ENCODE results near the gene GSTT2.
"Not testable (repeated sequence)": the region's sequence is repeated elsewhere in the genome, so short reads cannot be mapped to it uniquely, and the experiment has no call there.

DNA sequence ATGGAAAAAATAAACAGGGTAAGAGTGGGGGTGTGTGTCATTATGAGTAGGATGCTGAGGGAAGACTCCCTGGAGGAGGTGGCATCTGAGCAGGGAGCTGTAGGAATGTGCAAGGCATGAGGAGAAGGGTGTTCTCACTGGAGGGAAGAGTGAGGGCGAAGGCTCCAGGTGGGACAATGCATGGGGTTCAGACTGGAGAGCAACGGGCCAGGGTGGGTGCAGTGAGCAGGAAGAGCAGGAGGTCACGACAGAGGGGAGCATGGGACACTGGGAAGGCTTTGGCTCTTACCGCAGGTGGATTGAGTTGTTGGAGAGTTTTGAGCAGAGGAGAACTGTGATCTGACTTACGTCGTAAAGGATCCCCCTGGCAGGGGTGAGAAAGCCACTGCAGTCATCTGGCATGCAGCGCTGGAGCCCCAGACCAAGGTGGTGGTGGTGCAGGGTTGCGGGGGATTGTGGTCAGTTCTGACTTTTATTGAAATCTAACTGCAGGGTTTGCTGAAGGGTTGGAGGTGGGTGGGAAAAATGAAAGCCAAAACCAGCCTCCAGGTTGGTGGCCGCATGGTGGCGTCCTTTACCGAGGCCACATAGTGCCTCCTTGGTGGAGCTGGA is 27.0 kb upstream of the GSTT2 start:
- TF ChIP-seq POLR2A, EP300 (IDR thresholded peaks at IDR 0.05): not testable (repeated sequence)
- TF ChIP-seq, protein P1, sequence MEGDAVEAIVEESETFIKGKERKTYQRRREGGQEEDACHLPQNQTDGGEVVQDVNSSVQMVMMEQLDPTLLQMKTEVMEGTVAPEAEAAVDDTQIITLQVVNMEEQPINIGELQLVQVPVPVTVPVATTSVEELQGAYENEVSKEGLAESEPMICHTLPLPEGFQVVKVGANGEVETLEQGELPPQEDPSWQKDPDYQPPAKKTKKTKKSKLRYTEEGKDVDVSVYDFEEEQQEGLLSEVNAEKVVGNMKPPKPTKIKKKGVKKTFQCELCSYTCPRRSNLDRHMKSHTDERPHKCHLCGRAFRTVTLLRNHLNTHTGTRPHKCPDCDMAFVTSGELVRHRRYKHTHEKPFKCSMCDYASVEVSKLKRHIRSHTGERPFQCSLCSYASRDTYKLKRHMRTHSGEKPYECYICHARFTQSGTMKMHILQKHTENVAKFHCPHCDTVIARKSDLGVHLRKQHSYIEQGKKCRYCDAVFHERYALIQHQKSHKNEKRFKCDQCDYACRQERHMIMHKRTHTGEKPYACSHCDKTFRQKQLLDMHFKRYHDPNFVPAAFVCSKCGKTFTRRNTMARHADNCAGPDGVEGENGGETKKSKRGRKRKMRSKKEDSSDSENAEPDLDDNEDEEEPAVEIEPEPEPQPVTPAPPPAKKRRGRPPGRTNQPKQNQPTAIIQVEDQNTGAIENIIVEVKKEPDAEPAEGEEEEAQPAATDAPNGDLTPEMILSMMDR (IDR thresholded peaks at IDR 0.05), result not testable (repeated sequence)
